ENCODE data around the gene RAP1GAP2.

DNA sequence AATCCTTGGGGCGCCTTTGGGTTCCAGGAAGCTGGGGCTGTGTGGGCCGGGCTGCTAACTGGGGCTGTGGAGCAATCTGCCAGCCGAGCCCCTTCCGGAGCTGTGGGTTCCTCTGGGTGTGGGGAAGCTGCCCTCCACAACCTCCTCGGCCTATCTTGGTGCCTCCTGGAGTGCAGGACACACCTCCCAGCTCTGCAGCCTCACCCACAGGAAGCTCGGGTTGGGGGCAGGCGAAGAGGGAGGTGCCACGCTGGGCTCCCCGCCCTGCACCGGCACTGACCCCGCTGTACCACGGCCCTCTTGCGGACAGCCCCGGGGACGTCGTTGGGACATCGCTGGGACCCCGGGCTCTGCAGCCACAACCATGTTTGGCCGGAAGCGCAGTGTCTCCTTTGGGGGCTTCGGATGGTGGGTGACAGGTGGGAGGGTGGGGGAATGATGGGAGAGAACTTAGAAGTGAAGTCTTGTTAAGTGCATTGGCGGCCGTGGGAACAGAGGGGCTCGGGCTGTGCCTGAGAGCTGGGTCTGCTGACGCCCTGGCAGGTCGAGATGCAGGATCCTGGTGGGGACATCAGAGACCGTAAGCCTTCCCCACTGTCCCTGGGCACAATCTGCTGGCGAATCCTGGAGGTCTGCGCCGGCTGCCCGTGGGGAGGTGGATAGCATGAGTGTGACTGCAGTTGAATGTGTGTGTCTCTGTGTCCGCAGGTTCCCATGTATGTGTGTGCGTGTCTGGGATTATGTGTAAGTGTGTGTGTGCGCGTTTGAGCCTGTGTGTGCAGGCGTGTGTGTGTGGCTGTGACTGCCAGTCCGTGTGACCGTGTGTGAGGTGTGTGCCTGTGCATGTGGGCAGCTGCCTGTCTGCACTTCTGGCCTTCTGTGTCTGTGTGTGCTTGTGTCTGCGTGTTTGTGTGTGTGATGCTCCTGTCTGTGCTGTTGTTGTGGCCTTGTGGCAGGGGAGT is at the start of gene RAP1GAP2:
- TF ChIP-seq, protein P1, sequence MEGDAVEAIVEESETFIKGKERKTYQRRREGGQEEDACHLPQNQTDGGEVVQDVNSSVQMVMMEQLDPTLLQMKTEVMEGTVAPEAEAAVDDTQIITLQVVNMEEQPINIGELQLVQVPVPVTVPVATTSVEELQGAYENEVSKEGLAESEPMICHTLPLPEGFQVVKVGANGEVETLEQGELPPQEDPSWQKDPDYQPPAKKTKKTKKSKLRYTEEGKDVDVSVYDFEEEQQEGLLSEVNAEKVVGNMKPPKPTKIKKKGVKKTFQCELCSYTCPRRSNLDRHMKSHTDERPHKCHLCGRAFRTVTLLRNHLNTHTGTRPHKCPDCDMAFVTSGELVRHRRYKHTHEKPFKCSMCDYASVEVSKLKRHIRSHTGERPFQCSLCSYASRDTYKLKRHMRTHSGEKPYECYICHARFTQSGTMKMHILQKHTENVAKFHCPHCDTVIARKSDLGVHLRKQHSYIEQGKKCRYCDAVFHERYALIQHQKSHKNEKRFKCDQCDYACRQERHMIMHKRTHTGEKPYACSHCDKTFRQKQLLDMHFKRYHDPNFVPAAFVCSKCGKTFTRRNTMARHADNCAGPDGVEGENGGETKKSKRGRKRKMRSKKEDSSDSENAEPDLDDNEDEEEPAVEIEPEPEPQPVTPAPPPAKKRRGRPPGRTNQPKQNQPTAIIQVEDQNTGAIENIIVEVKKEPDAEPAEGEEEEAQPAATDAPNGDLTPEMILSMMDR (IDR thresholded peaks at IDR 0.05) = no peak
- TF ChIP-seq POLR2AphosphoS5 (IDR thresholded peaks at IDR 0.05) (no peak), EP300 (IDR thresholded peaks at IDR 0.05) (no peak)

Data from esophagus muscularis mucosa (tissue), 4 donors.